Mesothelial cell of epicardium (in vitro differentiated cells): ENCODE data around the gene EIF2S2. TPM values are rescaled to one million over a fixed set of nuclear protein-coding genes. Genes with fewer than 3 reads are reported as not detected.
"Not testable (repeated sequence)": the region's sequence is repeated elsewhere in the genome, so short reads cannot be mapped to it uniquely, and the experiment has no call there.

Source experiments
- DNase-seq, 2 experiments: peaks; one replicate each; pipeline ENCODE4 v3.0.0; 2021; ENCODE audit warnings: low spot score in 2 of 2; ENCODE audit not compliant: unreplicated experiment in 2 of 2
- H3K27ac Mint-ChIP-seq: 2 replicates; pipeline ENCODE4 v1.8.0; 2021; ENCODE audit warnings: mixed read lengths
- H3K27me3 Mint-ChIP-seq: 2 replicates; pipeline ENCODE4 v1.8.0; 2021; ENCODE audit warnings: low read depth, mixed read lengths
- H3K36me3 Mint-ChIP-seq: 2 replicates; pipeline ENCODE4 v1.8.0; 2021; ENCODE audit warnings: mixed read lengths
- H3K4me1 Mint-ChIP-seq: 2 replicates; pipeline ENCODE4 v1.8.0; 2021; ENCODE audit warnings: mixed read lengths
- H3K4me3 Mint-ChIP-seq: 2 replicates; pipeline ENCODE4 v1.8.0; 2021; ENCODE audit warnings: mild to moderate bottlenecking, moderate library complexity, mixed read lengths
- H3K9me3 Mint-ChIP-seq: 2 replicates; pipeline ENCODE4 v1.8.0; 2021; ENCODE audit warnings: mixed read lengths
- CTCF ChIP-seq: fragments of 200-600 bp; sonication (generic); IDR thresholded peaks from one replicate; pipeline ENCODE4 v1.5.0; 2021; ENCODE audit warnings: antibody characterized with exemption; ENCODE audit not compliant: unreplicated experiment
- total RNA-seq: library from RNA; stranded (reverse); gene quantifications from 3 replicates; pipeline ENCODE4 v1.2.1, GENCODE V29; 2021

EIF2S2 gene
- total RNA-seq, 1 donor from 2014 or later: 45.5 TPM

DNA sequence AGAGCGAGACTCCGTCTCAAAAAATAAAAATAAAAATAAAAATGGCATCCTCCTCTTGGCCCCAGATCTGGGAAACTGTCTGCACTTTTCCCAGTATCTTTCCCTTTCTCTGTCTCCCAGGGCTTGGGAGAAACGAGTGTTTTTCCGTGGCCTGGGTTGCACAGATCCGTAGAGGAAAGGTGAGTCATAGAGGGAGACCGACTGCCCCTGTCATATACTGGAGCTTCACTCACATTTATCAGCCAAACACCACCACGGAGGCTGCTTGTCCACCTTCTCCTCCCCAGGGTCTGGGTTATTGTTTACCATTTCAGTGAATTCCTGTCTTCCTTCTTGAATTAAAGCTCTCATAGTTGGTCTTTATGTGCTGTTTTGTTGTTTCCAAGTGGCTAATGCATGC, 31.9 kb upstream of the EIF2S2 start:
- H3K27ac Mint-ChIP-seq: peak overlapping the region; percentile 32
- no peak for TF ChIP-seq CTCF
- no peak overlapping the region for H3K4me3 Mint-ChIP-seq
- peaks cover 2% of the 10 kb centered on the region for H3K27me3 Mint-ChIP-seq
- peaks cover 3% of the 10 kb centered on the region for H3K9me3 Mint-ChIP-seq
- H3K36me3 Mint-ChIP-seq: no peaks in the 10 kb centered on the region
- peaks cover 4% of the 10 kb centered on the region for H3K4me1 Mint-ChIP-seq
- DNase-seq: no peak

DNA sequence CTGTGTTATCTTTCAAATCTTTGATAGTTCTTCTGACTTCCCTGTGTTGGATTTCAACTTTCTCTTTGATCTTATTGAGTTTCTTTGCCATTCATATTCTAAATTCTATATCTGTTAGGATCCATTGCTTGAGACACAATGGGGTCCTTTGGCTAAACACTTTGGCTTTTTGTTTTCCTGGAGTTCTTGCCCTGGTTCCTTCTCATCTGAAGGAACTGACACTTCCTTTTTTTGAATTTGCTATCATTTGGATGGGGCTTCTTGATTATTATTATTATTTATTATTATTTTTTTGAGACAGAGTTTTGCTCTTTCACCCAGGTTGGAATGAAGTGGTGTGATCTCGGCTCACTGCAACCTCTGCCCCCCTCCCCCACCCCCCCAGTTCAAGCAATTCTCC, 30.1 kb upstream of the EIF2S2 start:
- H3K4me1 Mint-ChIP-seq: peaks cover 4% of the 10 kb centered on the region
- no peaks in the 10 kb centered on the region for H3K36me3 Mint-ChIP-seq
- H3K27me3 Mint-ChIP-seq: peaks cover 2% of the 10 kb centered on the region

DNA sequence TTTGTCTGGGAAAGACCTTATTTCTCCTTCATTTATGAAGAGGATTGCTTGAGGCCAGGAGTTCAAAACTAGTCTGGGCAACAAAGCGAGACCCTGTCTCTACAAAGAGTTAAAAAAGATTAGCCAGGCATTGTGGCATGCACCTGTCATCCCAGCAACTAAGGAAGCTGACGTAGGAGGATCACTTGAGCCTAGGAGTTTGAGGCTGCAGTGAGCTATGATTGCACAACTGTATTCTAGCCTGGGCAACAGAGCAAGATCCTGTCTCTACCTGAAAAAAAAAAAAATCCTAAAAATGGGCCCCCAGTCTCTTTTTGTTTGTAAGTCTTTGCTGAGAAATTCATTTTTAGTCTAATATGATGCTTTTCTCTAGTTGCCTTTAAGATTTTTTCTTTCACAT, 29.2 kb upstream of the EIF2S2 start:
- no peaks in the 10 kb centered on the region for H3K36me3 Mint-ChIP-seq
- DNase-seq: no peak
- TF ChIP-seq CTCF: no peak
- peaks cover 4% of the 10 kb centered on the region for H3K4me1 Mint-ChIP-seq
- H3K27me3 Mint-ChIP-seq: peaks cover 2% of the 10 kb centered on the region
- H3K9me3 Mint-ChIP-seq: peaks cover 7% of the 10 kb centered on the region
- no peak overlapping the region for H3K27ac Mint-ChIP-seq
- H3K4me3 Mint-ChIP-seq: no peak overlapping the region

More for the DNA sequence above, 30.1 kb upstream of the EIF2S2 start:
- TF ChIP-seq CTCF: no peak
- DNase-seq: no peak
- Mint-ChIP-seq H3K4me3 (no peak overlapping the region), H3K27ac (no peak overlapping the region), H3K9me3 (peaks cover 3% of the 10 kb centered on the region)

DNA sequence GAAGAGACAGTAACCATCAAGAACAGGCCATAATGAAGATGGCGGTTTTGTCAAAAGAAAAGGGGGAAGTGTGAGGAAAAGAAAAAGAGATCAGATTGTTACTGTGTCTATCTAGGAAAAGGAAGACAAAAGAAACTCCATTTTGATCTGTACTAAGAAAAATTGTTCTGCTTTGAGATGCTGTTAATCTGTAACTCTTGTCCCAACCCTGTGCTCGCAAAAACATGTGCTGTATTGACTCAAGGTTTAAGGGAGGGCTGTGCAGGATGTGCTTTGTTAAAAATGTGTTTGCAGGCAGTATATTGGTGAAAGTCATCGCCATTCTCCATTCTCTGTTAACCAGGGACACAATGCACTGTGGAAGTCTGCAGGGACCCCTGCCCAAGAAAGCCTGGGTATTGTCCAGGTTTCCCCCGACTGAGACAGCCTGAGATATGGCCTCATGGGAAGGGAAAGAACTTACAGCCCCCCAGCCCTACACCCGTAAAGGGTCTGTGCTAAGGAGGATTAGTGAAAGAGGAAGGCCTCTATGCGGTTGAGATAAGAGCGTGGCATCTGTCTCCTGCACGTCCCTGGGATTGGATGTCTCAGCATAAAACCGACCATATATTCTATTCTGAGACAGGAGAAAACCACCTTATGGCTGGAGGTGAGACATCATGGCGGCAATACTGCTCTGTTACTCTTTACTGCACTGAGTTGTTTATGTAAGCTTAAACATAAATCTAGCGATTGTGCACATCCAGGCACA, 23.7 kb upstream of the EIF2S2 start:
- not testable (repeated sequence) for H3K27ac Mint-ChIP-seq, H3K36me3 Mint-ChIP-seq, H3K4me1 Mint-ChIP-seq

DNA sequence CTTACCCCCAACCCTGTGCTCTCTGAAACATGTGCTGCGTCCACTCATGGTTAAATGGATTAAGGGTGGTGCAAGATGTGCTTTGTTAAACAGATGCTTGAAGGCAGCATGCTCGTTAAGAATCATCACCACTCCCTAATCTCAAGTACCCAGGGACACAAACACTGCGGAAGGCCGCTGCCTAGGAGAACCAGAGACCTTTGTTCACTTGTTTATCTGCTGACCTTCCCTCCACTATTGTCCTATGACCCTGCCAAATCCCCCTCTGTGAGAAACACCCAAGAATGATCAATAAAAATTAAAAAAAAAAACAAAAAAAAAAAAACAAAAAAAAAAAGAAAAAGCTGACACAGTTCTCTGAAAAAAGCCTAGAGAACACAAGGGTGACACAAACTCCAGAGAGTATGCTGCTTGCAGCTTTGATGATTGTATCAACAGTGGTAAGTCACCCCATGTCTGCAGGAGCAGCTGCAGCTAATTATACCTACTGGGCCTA, 21.4 kb upstream of the EIF2S2 start:
- not testable (repeated sequence) for DNase-seq, H3K27ac Mint-ChIP-seq, H3K9me3 Mint-ChIP-seq, H3K36me3 Mint-ChIP-seq, H3K4me3 Mint-ChIP-seq, H3K4me1 Mint-ChIP-seq, H3K27me3 Mint-ChIP-seq

More for the DNA sequence above, 23.7 kb upstream of the EIF2S2 start:
- not testable (repeated sequence) for DNase-seq, H3K9me3 Mint-ChIP-seq, H3K4me3 Mint-ChIP-seq, H3K27me3 Mint-ChIP-seq

GRCh38 chr20:34132943-34133342, 20.9 kb upstream of the EIF2S2 start:
- not testable (repeated sequence) for H3K27me3 Mint-ChIP-seq, H3K36me3 Mint-ChIP-seq, H3K27ac Mint-ChIP-seq, DNase-seq, H3K9me3 Mint-ChIP-seq, H3K4me3 Mint-ChIP-seq
- H3K4me1 Mint-ChIP-seq: peaks cover 12% of the 10 kb centered on the region

GRCh38 chr20:34132491-34132890, 20.4 kb upstream of the EIF2S2 start:
- H3K9me3 Mint-ChIP-seq, H3K4me3 Mint-ChIP-seq, DNase-seq, H3K36me3 Mint-ChIP-seq, H3K27me3 Mint-ChIP-seq, H3K27ac Mint-ChIP-seq: not testable (repeated sequence)
- H3K4me1 Mint-ChIP-seq: peaks cover 13% of the 10 kb centered on the region
